Lower leg skin (tissue), 3 donors: Measurements from ENCODE around the gene GTPBP2.

ENCODE experiments used
- POLR2A ChIP-seq, 2 donors: fragments of 450-650 bp; IDR thresholded peaks; one replicate each; pipeline ENCODE4 v1.6.1; 2016 to 2017; ENCODE audit warnings: antibody characterized with exemption in 2 of 2, mild to moderate bottlenecking in 1 of 2, moderate library complexity in 1 of 2
- TF ChIP-seq, protein P1 (sequence below), 3 donors: fragments of 450-650 bp; IDR thresholded peaks; one replicate each; pipeline ENCODE4 v1.5.1; 2016; ENCODE audit warnings: antibody characterized with exemption in 3 of 3, mild to moderate bottlenecking in 3 of 3, moderate library complexity in 2 of 3

DNA sequence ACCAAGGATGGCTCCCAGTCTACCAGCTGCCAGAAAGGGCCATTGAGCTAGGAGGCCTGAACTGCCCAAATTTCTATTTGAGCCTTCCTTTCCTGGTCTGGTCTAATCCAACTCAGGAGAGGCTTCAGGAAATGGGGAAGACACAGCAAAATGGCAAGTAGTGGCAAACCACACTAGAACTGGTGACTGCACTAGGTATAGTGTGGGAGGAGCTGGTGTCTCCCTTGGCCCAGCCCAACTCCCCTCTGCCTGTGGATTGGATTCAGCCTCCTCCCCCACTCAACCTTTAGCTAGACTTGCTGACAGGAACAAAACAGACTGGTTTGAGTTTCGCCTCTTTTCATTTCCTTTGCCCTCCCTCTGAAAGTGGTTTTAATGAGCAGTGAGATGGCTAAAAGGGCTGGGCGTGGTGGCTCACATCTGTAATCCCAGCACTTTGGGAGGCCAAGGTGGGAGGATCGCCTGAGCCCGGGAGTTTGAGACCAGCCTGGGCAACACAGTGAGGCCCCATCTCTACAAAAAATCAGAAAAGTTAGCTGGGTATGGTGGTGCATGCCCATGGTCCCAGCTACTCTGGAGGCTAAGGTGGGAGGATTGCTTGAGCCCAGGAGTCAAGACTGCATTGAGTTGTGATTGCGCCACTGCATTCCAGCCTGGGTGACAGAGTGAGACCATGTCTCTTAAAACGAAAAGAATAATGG, 41.0 kb upstream of the GTPBP2 start:
- TF ChIP-seq POLR2A (IDR thresholded peaks at IDR 0.05) = no peak
- TF ChIP-seq, protein P1, sequence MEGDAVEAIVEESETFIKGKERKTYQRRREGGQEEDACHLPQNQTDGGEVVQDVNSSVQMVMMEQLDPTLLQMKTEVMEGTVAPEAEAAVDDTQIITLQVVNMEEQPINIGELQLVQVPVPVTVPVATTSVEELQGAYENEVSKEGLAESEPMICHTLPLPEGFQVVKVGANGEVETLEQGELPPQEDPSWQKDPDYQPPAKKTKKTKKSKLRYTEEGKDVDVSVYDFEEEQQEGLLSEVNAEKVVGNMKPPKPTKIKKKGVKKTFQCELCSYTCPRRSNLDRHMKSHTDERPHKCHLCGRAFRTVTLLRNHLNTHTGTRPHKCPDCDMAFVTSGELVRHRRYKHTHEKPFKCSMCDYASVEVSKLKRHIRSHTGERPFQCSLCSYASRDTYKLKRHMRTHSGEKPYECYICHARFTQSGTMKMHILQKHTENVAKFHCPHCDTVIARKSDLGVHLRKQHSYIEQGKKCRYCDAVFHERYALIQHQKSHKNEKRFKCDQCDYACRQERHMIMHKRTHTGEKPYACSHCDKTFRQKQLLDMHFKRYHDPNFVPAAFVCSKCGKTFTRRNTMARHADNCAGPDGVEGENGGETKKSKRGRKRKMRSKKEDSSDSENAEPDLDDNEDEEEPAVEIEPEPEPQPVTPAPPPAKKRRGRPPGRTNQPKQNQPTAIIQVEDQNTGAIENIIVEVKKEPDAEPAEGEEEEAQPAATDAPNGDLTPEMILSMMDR (IDR thresholded peaks at IDR 0.05) = no peak
